Measurements from ENCODE around the gene CYB561. TPM values are rescaled to one million over a fixed set of nuclear protein-coding genes. Genes with fewer than 3 reads are reported as not detected.

Gene CYB561
- total and polyA plus RNA-seq, 2 of the 4 experiments (the other 2 are of a cell fraction), result 2.5 to 3.0 TPM

GRCh38 chr17:63414222-63414621, 31.9 kb downstream of the CYB561 start:
- Histone ChIP-seq H4K5ac (ENCODE audit: low read depth, low read length) (no peak overlapping the region), H3K14ac (replicated peaks; ENCODE audit: low read depth, low read length) (no peak overlapping the region), H4K8ac (ENCODE audit: low read depth in 2 of 2, low read length in 2 of 2) (no peak overlapping the region), H3K9me1 (ENCODE audit: insufficient read depth, low read length) (peaks cover 2% of the 10 kb centered on the region; the same call in 1 of the 2 replicates), H3K9ac (ENCODE audit: low read depth, low read length) (no peak overlapping the region), H3K9me3 (ENCODE audit: control insufficient read depth, insufficient read depth, low read length) (no peaks in the 10 kb centered on the region), H2BK15ac (ENCODE audit: low read depth, low read length) (no peak overlapping the region), H3K4me2 (ENCODE audit: low read depth, low read length) (no peak overlapping the region), H2AFZ (replicated peaks; ENCODE audit: low read length, poor library complexity) (no peak overlapping the region), H3K36me3 (ENCODE audit: control insufficient read depth, insufficient read depth, low read length) (peaks cover 57% of the 10 kb centered on the region), H3K23ac (ENCODE audit: low read depth, low read length) (no peak overlapping the region), H3K56ac (ENCODE audit: extremely low read depth, insufficient read depth, low read length) (no peak overlapping the region), H4K91ac (ENCODE audit: insufficient read depth, low read depth, low read length) (no peak overlapping the region), H3K79me1 (ENCODE audit: low read depth in 1 of 2, low read length in 2 of 2) (peaks cover 0 to 7% of the 10 kb centered on the region in 2 experiments; a peak in 1 of 4 replicates), H2BK5ac (ENCODE audit: low read depth, low read length, poor library complexity, severe bottlenecking) (no peak overlapping the region), H3K4ac (ENCODE audit: low read depth, low read length) (no peak overlapping the region), H3K18ac (ENCODE audit: low read depth, low read length) (no peak overlapping the region), H4K20me1 (ENCODE audit: insufficient read depth, low read length) (no peaks in the 10 kb centered on the region), H3K4me1 (ENCODE audit: control insufficient read depth, insufficient read depth, low read length) (no peaks in the 10 kb centered on the region), H3K4me3 (ENCODE audit: insufficient read depth, low read depth, low read length) (no peak overlapping the region), H3K27ac (ENCODE audit: insufficient read depth, low read length) (no peak overlapping the region), H2AK9ac (replicated peaks; ENCODE audit: low read depth, low read length, poor library complexity) (no peak overlapping the region), H2BK120ac (ENCODE audit: low read depth, low read length) (no peak overlapping the region), H3K27me3 (ENCODE audit: control insufficient read depth, insufficient read depth, low read length) (no peaks in the 10 kb centered on the region), H2AK5ac (ENCODE audit: low read depth, low read length) (no peak overlapping the region), H2BK20ac (ENCODE audit: low read depth, low read length) (no peak overlapping the region)
- WGBS, 2 experiments (ENCODE audit: extremely low coverage in 2 of 2, insufficient read length in 1 of 2), result no CpG with 5 or more reads among the region's 4 CpGs
- DNase-seq (no peak), ATAC-seq (ENCODE audit: low read depth) (no peak)
- in situ Hi-C loops (cut with MboI; ENCODE audit: low sequenced_read_pairs) (no loop called here), intact Hi-C loops (cut with micrococcal nuclease) (no loop called here), dilution Hi-C loops (cut with HindIII; ENCODE audit: low sequenced_read_pairs, unreplicated experiment) (no loop called here)
- no TSS peak for BruUV-seq (replicated peaks)
- TF ChIP-seq RCOR1 (IDR thresholded peaks at IDR 0.05; ENCODE audit: insufficient replicate concordance, low read length) (no peak), POLR2A (IDR thresholded peaks at IDR 0.05; ENCODE audit: low read depth, low read length) (no peak), MAFK (IDR thresholded peaks at IDR 0.05; ENCODE audit: low read depth, low read length) (no peak), MAZ (IDR thresholded peaks at IDR 0.05; ENCODE audit: borderline replicate concordance, low read depth, low read length) (no peak), CHD1 (IDR thresholded peaks at IDR 0.05; ENCODE audit: low read depth, low read length) (no peak), CTCF (conservative IDR thresholded peaks at IDR 0.05; ENCODE audit: low read depth, low read length) (no peak), RAD21 (IDR thresholded peaks at IDR 0.05; ENCODE audit: low read length) (no peak), CEBPB (IDR thresholded peaks at IDR 0.05; ENCODE audit: low read depth, low read length) (no peak), BHLHE40 (IDR thresholded peaks at IDR 0.05; ENCODE audit: low read depth, low read length) (no peak), ELK1 (IDR thresholded peaks at IDR 0.05; ENCODE audit: borderline replicate concordance, low read depth, low read length) (no peak), MXI1 (IDR thresholded peaks at IDR 0.05; ENCODE audit: borderline replicate concordance, low read depth, low read length) (no peak), USF2 (IDR thresholded peaks at IDR 0.05; ENCODE audit: low read depth, low read length) (no peak), RFX5 (IDR thresholded peaks at IDR 0.05; ENCODE audit: low read depth, low read length) (no peak), SMC3 (IDR thresholded peaks at IDR 0.05; ENCODE audit: low read depth, low read length) (no peak)
- ChIA-PET POLR2A (ENCODE audit: unreplicated experiment) (no interaction called here), CTCF (no interaction called here)

All from IMR-90 (cell line).